ENCODE results near the gene FBL.
"Not testable (repeated sequence)": the region's sequence is repeated elsewhere in the genome, so short reads cannot be mapped to it uniquely, and the experiment has no call there.

FBL gene

GRCh38 chr19:39825531-39826076 is 20.6 kb downstream of the FBL start:
- in situ Hi-C loops (cut with MboI; ENCODE audit: low sequenced_read_pairs), result no loop called here

- in situ Hi-C loops (cut with MboI; ENCODE audit: low sequenced_read_pairs), result no loop called here
These were observed 21.1 kb downstream of the FBL start for GRCh38 chr19:39825093-39825463.

- in situ Hi-C loops (cut with MboI; ENCODE audit: low sequenced_read_pairs), result no loop called here
These were observed 21.8 kb downstream of the FBL start for GRCh38 chr19:39824143-39825092.

GRCh38 chr19:39823686-39824085 is 22.5 kb downstream of the FBL start:
- in situ Hi-C loops (cut with MboI; ENCODE audit: low sequenced_read_pairs), result no loop called here

GRCh38 chr19:39820696-39821095 is 25.5 kb downstream of the FBL start:
- in situ Hi-C loops (cut with MboI; ENCODE audit: low sequenced_read_pairs), result no loop called here

GRCh38 chr19:39819786-39820185 is 26.4 kb downstream of the FBL start:
- in situ Hi-C loops (cut with MboI; ENCODE audit: low sequenced_read_pairs), result no loop called here

- in situ Hi-C loops (cut with MboI; ENCODE audit: low sequenced_read_pairs), result no loop called here
These were observed 27.5 kb downstream of the FBL start for GRCh38 chr19:39818626-39819097.

GRCh38 chr19:39817888-39818561 is 28.2 kb downstream of the FBL start:
- in situ Hi-C loops (cut with MboI; ENCODE audit: low sequenced_read_pairs), result no loop called here

GRCh38 chr19:39816287-39817048 is 29.7 kb downstream of the FBL start:
- in situ Hi-C loops (cut with MboI; ENCODE audit: low sequenced_read_pairs), result no loop called here

GRCh38 chr19:39814595-39814994 is 31.6 kb downstream of the FBL start:
- in situ Hi-C loops (cut with MboI; ENCODE audit: low sequenced_read_pairs), result no loop called here

- in situ Hi-C loops (cut with MboI; ENCODE audit: low sequenced_read_pairs), result not testable (repeated sequence)
These were observed 32.1 kb downstream of the FBL start for GRCh38 chr19:39814111-39814510.

GRCh38 chr19:39813264-39813993 is 32.8 kb downstream of the FBL start:
- in situ Hi-C loops (cut with MboI; ENCODE audit: low sequenced_read_pairs), result no loop called here

GRCh38 chr19:39811064-39811463 is 35.1 kb downstream of the FBL start:
- in situ Hi-C loops (cut with MboI; ENCODE audit: low sequenced_read_pairs), result no loop called here

- in situ Hi-C loops (cut with MboI; ENCODE audit: low sequenced_read_pairs), result no loop called here
These were observed 35.8 kb downstream of the FBL start for GRCh38 chr19:39810424-39810823.

GRCh38 chr19:39809368-39809767 is 36.8 kb downstream of the FBL start:
- in situ Hi-C loops (cut with MboI; ENCODE audit: low sequenced_read_pairs), result no loop called here

GRCh38 chr19:39808688-39809087 is 37.5 kb downstream of the FBL start:
- in situ Hi-C loops (cut with MboI; ENCODE audit: low sequenced_read_pairs), result not testable (repeated sequence)

- in situ Hi-C loops (cut with MboI; ENCODE audit: low sequenced_read_pairs), result no loop called here
These were observed 38.3 kb downstream of the FBL start for GRCh38 chr19:39807846-39808364.

- in situ Hi-C loops (cut with MboI; ENCODE audit: low sequenced_read_pairs), result no loop called here
These were observed 41.1 kb downstream of the FBL start for GRCh38 chr19:39805104-39805503.

GRCh38 chr19:39802958-39803357 is 43.2 kb downstream of the FBL start:
- in situ Hi-C loops (cut with MboI; ENCODE audit: low sequenced_read_pairs), result no loop called here

- in situ Hi-C loops (cut with MboI; ENCODE audit: low sequenced_read_pairs), result no loop called here
These were observed 49.1 kb downstream of the FBL start for GRCh38 chr19:39797083-39797482.

Data from HL-60/S4 treated with phorbol 12-myristate 13-acetate at 8.2 ng/mL for 4 days and 3 days (cell line).